Embryonic facial prominence (tissue), 1 donor: ENCODE data around the gene IFNE.
"Not testable (repeated sequence)": the region's sequence is repeated elsewhere in the genome, so short reads cannot be mapped to it uniquely, and the experiment has no call there.

ENCODE experiments used
- DNase-seq: peaks from one replicate; pipeline ENCODE4 v3.0.0-alpha.2; 2016; ENCODE audit errors: extremely low spot score

Gene IFNE

DNA sequence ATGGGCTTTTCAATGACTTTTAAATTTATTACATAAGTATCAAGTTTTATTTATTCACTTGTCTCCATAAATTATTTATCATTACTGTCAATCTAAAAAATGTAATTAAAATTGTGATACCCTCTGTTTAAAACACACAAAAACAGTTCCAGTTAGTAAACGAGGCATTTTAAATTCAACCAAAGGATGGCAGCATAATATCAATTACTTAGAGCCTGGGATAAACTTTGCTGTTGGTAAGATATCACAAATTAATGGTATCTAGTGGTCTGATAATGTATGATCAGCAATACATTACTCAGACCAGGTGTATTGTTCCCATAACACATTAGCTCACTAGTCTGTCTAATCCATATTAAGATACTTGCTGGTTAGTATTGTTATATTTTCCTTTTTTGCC, 9.6 kb upstream of the IFNE start:
- DNase-seq: no peak

DNA sequence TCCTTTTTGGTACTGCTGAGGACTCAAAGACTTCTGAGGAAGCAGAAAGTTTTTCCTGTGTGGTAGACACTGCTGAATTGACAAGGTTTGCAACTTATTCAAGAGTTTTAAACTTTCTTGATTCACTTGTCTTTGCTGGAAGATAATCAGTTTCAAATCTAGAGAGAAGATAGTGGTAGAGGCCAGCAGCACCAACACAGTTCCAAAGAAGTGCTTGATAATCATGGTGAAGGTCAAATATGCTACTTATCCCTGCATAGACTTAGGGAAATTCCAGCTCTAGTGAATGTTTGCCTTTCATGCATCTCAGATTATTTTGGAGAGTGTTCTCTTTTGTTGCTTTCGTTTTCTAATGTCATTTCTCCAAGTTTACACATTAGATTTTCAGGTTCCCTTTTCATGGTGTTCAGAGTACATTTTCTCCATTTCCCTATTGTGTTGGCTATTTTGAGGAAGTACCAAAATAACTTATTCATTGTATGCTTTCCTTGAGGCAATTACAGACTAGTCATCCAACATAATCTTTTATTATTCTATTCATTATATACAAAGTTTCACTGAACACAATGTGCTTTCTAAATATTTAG, 550 bp downstream of the IFNE start:
- no peak for DNase-seq

DNA sequence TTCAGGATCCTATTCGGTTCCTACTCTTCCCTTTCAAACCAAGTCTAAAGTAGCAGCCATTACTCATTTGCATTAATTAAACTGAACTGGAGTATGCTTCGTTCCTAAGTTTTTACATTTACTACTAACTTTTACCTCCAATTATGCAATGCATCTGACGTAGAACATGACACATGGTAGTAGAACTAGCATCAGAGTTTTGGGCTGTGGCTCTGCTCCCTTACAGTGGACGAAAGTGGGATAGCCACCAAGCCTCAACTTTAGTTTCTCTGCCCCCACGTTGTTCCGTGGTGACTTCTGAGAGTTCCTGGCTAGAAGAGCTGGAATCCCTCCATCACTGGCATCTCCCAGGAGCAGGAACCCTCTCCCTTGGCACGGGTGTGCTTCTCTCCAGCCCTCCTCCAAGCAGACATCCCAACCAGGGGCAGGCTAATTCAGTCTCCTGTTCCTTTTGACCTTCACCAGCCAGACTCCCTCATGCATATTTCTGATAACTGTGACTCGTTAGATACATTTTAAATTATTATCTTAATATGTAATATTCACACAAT, 2.9 kb downstream of the IFNE start:
- DNase-seq: no peak

DNA sequence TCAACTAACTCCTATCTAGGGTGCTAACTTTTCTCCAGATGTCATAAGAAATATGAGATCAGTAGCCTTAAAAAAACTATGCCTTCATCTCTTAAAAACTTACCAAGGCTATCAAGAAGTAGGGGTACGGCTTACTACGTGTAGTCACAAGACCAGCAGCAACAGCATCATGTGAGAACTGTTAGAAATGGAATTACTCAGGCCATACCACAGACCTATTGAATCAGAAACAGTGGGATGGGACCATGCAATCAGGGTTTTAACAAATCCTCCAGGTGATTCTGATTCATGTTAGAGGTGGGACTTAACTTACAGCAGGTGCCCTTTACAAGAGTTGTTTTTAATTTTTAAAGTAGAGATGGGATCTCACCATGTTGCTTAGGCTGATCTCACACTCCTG, 4.6 kb downstream of the IFNE start:
- no peak for DNase-seq

DNA sequence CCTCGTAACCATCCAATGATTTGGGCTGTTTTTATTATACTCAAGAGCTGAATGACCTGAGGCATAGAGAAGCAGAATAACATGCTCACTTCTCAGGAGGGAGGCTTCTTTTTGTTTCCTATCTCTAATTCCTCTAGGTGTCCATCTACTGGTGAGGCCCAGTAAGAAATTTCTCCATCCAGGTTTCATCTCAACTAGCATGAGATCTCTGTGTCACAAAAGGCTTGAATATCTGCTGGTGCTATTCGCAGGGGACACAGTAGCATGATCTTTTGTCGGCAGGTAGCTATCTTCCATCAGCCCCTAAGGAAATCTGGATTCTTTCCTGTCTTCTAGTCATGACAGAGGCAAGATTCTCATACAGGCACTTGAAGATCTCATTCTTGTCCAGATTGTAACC, 8.9 kb downstream of the IFNE start:
- DNase-seq: no peak

DNA sequence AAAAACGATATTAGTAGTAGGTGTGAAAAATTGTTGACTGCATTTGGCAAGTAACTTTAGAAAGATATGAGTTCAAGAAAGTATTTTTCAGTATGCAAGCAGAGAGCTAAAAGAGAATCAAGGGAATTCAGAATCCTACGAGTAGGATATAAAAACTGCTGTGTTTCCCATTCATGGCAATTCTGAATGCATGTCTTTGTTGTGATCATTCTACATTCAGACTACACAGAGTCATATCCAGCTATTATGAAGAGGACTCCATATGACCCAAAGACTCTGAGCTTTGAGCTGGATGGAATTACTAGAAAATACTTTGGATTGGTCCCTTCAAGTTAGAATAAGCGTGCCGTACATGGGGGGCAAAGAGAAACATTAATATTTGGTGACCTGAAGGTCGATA, 12.0 kb downstream of the IFNE start:
- DNase-seq: no peak

DNA sequence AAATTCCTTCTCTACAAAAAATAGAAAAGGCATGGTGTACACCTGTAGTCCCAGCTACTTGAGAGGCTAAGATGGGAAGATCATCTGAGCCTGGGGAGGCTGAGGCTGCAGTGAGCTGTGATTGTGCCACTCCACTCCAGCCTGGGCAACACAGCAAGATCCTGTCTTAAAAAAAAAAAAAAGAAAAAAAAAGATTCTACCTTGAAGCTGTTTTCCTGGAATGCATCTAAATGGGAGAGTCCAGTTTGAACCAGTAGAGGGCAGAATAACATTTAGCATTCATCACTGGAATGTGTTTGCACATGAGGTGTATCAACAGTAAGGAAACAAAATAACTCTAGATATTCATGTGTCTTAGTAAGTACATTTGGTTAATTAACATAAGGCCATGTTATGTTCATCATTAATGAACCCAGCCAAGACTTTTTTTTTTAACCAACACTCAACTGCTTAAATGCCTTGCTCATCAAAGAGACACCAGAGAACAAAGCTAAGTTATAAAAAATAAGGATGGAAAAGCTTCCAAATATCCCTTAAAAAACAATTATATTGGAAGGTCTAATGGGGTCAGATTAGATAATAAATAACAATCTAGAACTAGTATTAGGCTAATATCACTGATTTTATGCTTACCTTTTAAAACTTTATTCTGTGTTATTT, 16.1 kb downstream of the IFNE start:
- DNase-seq: no peak

DNA sequence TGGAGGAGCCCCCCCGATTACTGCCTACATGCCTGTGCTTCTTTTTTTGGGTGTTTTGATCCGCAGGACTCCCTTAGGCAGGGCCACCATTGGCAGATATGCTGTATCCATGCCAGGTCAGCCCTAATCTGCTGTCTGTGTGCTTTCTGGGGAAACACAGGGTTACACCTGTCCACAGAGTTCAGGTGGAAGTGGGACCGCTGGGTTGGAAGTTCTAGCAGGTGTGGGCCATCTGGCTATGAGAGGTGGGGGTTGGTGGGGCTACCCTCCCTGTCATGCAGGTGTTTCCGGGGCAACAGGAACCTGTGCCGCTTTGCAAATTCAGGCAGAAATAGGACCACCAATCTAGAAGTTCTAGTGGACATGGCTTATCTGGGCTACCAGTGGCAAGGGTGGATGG, 17.0 kb downstream of the IFNE start:
- DNase-seq: no peak

DNA sequence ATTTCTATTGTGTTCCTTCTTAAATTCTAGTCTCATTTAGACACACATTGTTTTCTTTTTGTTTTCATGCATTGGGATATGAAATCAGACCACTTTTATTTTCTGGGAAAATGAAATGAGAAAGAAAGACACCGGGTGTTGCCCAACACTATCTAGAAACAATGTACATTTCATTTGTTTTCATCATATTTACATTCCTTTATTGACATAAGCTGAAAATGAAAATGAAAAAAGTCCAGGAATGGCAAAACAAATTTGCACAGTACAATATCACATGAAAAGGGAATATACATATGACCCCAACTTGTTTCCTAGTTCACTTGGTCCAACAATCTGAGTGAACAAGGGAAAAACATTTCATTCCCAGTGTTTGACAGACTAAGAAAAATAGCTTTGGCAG, 20.7 kb downstream of the IFNE start:
- DNase-seq: no peak

DNA sequence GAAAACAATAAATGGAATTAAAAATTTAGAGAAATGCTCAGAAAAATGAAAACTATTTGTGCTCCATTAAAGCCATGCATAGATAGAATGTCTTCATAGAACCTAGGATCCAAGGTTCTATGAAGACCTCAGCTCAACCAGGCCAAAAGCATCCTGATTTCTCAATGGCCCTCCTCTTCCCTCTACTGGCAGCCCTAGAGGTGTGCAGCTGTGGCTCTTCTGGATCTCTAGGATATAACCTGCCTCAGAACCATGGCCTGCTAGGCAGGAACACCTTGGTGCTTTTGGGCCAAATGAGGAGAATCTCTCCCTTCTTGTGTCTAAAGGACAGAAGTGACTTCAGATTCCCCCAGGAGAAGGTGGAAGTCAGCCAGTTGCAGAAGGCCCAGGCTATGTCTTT, 26.8 kb downstream of the IFNE start:
- no peak for DNase-seq

DNA sequence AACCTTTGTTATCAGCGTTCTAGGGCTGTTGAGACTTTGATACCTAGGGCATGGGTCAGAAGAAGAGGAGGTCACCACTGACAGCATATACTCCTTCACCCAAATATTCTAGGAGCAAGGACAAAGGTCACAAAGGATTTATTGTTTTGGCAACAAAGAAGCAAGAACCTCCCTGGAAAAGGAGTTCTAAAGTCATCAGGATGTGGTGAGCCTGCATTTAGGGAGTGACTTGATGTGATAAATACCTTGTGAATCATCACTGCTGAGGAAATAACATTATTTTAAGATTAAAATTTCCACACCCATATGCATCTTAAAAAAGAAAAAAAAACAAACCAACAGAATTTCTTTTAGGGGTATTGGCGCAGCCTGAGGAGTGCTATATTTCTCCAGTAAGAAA, 28.0 kb downstream of the IFNE start:
- DNase-seq: no peak

DNA sequence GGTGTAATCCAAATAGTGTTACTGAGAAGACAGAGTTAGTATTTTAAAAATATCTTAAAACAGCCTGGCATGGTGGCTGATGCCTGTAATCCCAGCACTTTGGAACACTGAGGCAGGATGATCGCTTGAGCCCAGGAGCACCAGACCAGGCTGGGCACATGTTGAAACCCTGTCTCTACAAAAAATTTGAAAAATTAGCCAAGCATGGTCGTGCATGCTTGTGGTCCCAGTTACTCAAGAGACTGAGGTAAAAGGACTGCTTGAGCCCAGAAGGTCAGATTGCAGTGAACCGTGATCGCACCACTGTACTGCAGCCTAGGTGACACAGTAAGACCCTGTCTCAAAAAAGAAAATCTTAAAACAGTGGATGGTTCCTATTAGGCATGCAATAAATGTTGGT, 29.4 kb downstream of the IFNE start:
- DNase-seq: no peak

DNA sequence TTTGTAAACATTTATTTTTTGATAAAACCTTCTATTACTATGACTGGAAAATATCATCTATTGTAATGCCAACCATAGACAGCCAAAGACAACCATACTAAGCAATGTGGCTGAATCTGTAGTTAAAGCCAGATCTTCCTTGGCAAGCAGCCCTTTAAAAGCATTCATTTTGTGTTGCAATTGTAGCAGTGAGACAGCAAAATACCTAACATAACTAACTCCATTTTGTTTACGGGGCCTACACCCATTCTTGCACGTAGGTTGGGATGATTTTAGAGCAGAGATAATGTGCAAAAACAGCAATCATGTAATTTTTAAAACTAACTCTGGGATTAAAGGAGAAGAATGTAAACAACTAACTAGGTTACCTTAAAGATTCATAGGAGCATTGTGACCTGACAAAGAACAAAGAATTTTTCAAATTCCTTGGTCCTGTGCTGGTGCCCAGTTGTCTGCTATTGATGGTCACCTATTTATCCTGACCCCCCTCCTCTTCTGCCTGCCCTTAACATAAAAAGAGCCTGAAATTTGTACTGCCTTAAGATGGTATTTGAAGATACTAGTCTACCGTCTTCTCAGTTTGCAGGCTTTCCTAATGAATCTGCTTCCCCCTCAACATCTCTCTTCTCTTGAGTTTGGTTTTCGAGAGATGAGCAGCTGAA, 31.2 kb downstream of the IFNE start:
- DNase-seq: no peak

DNA sequence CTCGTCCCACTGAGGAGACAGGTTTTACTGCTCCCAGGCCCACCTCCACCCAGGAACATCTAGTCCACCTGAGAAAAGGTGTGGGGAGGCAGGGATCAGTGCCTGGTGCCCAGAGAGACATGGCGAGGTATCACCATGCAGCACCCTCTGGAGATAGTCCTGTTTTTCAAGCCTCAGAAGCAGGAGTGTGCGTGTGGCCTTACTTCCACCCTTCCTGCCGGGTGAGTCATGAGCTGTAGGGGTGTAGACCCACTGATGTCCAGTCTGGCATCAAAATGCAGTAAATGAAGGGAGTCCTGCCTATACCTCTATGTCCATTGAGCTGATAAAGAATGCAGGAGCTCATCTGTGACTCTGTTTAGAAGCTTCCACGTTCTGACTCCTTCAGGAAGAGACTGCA, 32.8 kb downstream of the IFNE start:
- not testable (repeated sequence) for DNase-seq

DNA sequence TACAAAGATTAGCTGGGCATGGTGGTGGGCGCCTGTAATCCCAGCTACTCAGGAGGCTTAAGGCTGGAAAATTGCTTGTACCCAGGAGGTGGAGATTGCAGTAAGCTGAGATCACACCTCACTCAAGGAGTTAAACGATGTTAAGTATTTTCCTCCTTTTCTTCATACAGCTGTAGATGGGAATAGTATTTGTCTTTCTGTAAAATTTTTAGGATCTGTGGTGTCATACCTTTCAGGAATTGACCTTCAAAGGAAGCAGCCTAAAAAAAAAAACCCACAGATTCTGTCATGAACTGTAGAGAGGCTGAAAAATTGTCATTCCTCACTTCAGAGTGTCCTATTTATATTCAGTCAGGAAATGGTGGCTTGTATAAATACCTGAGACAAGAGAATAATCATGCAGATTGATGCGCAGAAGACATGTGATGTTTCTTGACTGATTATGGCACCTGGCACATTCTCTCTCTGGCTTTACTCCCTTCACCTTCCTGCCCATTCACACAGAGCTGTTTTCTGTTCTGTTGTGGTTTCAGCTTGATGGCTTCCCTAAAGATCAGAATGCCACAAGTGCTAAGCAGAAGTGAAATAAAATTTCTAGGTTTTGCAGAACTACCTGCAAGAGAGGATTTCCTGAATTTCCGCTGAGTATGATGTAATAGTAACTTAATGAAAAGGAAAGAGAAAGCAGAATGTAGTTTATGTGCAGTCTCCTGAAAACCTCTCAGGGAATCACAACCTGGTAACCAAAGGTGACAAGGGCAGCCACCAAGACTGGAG, 38.1 kb downstream of the IFNE start:
- no peak for DNase-seq

DNA sequence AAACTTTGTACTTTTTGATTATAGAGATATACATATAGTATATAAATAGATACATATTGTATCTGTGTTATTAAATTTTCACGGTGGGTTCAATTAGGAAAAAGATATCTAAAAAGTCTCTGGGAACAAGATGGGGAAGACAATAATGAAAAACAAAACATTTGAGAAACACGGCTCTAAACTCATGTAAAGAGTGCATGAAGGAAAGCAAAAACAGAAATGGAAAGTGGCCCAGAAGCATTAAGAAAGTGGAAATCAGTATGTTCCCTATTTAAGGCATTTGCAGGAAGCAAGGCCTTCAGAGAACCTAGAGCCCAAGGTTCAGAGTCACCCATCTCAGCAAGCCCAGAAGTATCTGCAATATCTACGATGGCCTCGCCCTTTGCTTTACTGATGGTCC, 42.0 kb downstream of the IFNE start, which contains the start of gene IFNA1:
IFNA1 (plus strand) TSS at position 301 of the 400 bp plus-strand sequence; CDS start at position 370, 69 bp downstream.
- DNase-seq: no peak

DNA sequence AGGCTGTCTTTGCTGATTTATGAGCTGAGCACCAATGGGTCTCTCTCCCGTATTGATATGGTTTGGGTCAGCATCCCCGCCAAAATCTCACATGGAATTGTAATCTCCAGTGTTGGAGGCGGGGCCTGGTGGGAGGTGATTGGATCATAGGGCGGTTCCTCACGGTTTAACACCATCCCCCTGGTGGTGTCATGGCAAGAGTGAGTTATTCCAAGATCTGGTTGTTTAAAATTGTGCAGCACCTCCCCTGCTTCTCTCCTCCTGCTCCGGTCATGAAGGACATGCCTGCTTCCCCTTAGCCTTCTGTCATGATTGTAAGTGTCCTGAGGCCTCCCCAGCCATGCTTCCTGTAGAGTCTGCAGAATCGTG, 47.1 kb downstream of the IFNE start:
- DNase-seq: not testable (repeated sequence)

DNA sequence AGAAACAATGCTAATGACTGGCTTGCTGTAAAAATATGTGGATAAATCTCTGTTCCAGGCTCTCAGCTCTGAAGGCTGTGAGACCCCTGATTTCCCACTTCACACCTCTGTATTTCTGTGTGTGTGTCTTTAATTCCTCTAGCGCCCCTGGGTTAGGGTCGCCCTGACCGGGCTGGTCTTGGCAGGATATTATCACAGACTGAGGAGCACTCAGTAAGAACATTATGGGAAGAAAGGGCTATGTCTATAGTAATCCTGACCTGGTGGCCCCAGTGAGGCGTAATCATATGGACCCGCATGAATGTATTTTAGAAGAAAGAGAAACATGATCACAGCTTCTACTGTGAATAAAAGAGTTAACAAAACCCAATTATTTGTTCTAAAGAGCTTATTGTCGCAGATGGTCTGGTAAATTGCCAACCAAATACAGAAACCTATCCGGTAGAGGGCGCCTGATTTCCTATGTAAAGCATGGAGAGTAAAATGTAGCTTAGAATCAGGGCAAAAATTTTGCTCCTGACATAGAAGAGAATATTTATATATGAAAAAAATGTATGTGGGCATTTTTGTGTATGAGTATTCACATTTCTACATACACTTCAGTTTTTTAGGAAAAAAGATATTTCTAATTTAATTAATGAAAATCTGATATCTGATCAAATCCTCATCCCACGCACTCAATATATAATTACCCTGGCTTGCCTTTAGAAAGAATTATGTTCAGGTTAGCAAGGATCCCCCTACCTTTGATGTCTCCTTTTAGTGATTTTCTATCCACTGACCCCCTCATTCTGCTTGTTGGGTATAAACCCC, 47.7 kb downstream of the IFNE start:
- no peak for DNase-seq

DNA sequence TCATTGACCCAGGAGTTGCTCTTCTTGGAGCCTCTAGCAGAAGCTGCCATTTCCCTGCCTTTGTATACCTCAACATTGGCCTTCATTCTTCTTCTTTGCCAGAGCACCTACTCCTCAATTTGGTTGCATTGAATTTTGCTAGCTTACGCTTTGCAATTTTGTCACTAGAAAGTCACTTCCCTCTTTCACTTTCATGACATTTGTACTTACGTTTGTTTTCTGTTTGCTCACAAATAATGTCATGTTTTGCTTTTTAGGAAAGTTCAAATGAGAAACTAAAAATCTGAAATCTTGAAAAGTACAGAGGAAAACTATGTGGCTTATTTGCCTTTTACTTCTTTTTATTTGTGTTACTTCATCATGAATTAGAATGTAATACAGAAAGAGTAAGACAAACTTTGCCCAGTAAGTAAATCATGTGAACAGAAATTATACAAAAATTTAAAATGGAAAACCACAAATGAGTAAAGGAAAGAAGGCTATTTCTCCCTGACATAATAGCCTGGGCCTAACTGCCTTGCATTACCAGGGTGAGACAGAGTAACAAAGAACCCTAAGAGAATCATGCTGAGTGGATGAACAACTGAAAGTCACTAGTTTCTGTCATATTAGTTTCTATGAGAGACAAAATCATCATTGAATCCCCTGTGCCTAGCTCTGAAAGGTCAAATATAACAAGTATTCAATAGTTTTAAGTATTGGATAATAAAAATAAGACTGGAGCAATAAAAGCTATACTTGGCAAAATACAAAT, 49.3 kb downstream of the IFNE start:
- no peak for DNase-seq
